Posterior cingulate gyrus (tissue), 11 donors: ENCODE results near the gene SYNDIG1L.

ENCODE experiments used
- DNase-seq, 10 donors: peaks; one replicate each; pipeline versions ENCODE4 v3.0.0 to v3.0.0-alpha.2; 2020 to 2021; ENCODE audit warnings: mixed read lengths in 3 of 10
- intact Hi-C: fragments of 100-400 bp; cut with DNase I; formaldehyde crosslinking; loops from one replicate; pipeline ENCODE4 v1.15.1; 2023

SYNDIG1L gene

DNA sequence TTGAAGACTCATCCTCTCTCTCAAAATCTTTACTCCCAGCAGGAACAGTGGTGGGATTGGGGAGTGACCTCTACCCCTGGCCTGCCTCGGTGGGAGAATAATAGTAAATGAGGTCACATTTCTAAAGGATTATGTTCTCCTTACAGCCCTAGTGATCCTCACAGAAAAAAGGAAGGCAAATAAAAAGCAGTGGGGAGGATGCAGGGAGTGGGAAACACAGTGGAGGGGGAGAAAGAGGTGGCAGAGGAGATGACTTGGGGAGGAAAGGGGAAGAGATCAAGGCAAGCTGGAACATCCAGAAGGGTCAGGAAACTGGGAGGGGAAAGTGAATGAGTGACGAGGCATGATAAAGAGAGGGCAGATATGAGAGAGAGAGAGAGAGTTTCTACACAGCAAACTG lies 8.3 kb upstream of the SYNDIG1L start:
- DNase-seq = no peak
- intact Hi-C loops = no loop called here

DNA sequence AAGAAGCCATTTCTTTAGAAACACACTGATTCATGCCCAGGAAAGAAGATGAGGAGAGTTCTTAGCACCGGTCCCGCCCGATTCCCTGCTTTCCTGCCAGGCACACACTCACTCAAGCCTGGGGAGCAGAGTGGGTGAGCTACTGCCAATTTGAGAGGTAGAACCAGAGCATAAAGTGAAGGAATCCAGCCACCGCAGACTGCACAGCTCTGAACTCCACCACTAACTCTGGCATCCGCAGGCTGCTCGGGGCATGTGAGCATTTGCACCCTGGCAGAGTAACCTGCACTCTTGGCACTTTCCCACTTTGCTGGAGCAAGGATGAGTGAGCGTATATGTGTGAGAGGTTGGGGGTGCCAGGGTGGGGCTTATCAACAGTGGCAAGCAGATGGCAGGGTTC lies 4.0 kb upstream of the SYNDIG1L start:
- DNase-seq = no peak
- intact Hi-C loops = no loop called here

DNA sequence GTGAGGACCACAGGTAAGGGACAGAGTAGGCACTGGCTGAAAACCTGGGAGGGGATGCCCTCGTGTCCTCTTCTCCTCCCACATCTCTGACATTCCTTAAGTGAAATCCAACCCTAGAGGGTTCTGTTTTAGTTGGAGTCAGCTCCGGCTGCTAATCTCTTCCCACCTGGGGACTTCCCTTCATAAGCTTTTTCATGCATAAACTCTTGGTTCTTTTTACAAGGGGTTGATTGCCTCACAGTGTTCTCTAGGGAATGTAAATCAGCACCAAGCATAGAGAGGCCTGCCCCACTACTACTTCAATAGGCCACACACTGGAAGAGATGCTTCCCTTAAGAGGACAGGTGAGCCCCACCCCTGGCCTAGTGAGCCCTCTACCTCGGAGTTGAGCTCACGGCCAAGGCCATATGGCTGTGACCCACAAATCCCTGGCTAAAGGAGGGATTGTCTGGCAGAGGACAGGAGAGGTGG lies 3.2 kb upstream of the SYNDIG1L start:
- no peak for DNase-seq
- intact Hi-C loops = no loop called here

DNA sequence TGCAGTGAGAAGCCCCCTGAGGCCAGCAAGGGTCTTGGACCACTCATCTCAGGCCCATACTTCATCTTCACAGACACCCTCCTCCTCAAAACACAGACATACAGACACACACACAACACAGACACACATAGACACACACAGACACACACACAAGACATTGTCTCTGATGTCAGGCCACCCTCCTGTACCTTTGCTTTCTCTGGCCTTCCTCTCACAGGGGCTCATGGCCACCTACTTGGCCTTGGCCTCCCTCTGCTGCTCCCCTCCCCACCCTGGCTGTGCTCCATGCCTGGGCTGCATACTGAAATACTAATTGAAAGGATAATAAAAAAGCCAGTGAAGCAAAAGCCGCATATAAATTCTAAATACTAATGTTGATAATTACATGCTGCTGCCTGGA lies 1.6 kb upstream of the SYNDIG1L start:
- intact Hi-C loops = no loop called here
- DNase-seq = no peak

DNA sequence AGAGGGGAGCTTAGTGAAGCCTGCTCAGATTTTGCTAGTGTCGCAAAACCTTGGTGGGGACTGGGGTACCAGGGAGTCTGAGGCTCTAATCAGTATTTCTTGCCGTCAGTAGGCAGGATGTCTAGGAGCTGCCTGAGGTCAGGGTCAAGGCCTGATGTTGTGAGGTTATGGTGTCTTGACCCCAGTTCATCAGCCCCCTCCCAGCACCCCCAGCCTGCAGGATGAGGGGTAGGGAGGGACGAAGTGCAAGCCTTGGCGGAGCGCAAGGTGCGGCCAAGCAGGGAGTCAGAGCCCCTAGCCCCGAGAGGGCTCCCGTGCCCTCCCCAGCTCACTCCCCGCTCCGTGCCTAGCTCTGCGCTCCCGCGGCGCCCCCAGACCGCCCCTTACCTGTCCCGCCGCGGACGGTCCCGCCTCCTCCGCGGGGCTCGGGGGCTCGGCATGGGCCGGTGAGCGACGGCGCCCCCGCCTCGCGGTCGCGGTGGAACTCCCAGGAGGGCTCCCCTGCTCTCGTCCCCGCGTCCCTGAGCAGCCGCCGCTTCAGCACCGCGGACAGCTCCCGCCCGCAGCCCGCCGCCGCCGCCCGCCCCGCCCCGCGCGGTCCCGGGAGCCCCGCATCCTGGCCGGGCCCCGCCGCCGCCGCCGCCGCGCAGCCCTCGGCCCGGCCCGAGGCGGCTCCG lies 347 bp downstream of the SYNDIG1L start:
- peak in 5 of 10 donors; percentile 19 to 90 (median 34) for DNase-seq
- intact Hi-C loops = no loop called here

DNA sequence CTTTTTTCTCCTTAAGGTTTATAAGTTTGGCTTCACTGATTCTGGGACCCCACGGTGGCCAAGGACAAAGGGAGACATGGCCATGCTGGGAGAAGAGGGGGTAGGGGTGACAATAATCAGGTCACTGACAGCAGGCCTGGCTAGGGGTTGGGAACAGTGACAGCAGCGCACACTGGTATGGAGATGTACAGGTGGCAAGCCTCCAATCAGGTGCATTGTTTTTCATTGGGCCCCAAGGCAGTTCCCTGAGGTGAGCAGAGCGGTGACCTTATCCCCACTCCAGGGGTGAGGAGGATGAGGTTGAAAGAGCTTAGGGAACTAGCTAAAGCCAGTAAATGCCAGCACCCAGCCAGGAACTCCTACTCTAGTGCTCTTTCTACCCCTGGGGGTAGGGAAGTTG lies 1.4 kb downstream of the SYNDIG1L start:
- intact Hi-C loops = no loop called here
- no peak for DNase-seq

DNA sequence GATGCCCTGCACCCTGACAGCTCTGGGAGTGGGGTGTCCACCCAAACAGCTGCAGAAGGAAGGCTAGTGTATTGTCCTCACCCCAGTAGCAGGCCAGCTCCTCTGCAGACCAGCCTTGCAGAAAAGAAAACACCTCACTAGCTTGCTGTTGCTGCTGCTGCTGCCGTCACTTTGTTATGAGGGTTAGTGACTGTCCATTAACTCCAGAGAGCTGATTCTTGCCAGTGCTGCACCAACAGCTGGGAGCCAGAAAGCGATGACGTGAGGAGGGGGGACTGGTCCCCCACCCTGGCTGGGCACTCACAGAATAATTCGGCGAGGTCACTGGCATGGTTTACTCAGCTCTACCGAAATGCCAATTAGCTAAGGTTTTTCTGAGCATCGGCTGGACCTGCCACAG lies 2.8 kb downstream of the SYNDIG1L start:
- intact Hi-C loops = no loop called here
- DNase-seq = no peak

DNA sequence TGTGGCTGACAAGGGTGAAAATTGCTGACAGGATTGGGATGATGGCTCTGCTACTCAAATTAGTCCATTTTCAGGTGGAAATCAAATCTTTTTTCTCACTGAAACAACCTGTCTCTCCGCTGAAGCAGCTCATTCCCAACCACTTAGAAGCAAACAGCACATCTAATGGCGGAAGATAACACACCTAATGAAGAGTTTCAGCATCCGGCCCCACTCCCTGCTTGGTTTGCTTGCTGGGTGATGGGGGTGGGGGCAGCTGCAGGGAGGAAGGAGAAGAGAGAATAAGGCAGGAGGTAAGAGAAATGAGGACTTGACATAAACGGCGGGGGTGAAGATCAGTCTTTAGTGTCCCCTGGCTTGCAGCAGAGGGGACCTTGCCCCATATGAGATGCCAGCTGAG lies 4.0 kb downstream of the SYNDIG1L start:
- no peak for DNase-seq
- intact Hi-C loops = no loop called here

DNA sequence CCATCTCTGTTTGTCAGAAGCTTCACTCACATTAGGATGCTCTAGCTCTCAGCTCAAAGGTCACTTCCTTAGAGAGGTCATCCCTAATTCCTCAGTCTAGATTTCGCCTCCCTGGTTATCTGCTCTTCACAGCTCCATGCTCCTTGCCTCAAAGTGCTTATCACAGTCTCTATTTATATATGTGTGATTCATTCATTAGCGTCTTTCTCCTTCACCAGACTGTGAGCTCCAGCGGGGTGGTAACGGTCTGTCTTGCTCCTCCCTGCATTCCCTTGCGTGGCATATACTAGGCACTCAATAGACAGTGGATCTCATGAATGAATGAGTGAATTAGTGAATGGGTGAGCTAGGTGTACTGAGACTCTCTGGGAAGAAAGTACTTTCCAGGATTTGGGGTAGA lies 6.9 kb downstream of the SYNDIG1L start:
- no peak for DNase-seq
- intact Hi-C loops = no loop called here

DNA sequence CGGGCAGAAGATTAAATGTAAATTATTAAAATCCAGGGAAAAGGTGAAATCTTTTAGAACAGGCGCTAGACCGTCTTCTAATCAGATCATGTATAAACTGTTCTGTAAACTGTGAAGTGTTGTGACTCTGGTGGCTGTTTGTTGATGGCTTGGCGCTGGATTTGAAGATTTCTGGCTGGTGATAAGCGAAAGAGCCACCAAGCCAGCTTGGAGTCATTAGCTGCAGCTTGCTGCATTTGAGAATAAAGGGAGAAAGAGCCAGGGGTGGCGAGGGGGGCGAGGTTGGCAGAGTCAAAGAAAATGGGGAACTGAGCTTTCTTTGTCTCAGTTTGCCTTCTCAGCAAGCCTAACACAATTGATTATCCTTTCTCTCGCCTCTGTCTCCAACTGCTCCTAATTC lies 8.0 kb downstream of the SYNDIG1L start:
- DNase-seq = peak in 3 of 10 donors; percentile 5 to 27 (median 17)
- intact Hi-C loops = no loop called here

DNA sequence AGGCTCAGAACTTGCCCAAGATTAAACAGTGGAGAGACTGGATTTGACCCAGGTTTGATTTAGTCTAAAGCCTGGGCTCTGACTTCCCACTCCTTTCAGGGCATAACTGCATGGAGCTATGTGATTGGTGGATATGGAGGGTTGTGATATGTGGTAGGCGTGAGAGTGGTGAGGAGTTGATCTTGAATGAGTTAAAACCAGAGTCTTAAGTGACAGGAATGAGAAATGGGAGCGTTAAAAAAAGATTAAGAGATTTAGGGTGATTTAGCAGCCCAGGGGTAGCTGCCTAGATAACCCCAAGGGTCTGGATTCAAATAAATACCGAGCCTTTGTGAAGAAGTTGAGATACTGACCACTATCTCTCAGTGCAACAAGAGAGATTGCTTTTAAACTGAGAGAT lies 8.4 kb downstream of the SYNDIG1L start:
- peak in 1 of 10 donors; percentile 7 for DNase-seq
- intact Hi-C loops = no loop called here

DNA sequence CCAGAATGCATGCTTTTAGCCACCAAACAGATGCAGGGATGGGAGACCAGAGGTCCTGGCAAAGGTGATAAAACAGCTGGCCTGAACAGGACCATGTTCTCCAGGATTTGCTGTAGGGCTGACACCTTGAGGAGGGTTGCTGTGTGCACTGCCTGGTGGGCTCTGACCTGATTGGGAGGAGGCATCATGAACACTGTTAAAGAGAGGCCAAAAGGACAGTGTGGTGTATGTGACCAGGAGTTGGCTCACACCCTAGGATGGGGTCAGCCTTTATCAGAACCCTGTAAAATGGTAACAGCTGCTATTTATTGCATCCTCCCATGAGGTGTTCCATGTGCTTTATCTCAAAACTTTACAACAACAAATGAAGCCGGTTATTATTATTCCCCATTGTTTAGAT lies 8.8 kb downstream of the SYNDIG1L start:
- peak in 1 of 10 donors; percentile 3 for DNase-seq
- intact Hi-C loops = no loop called here

DNA sequence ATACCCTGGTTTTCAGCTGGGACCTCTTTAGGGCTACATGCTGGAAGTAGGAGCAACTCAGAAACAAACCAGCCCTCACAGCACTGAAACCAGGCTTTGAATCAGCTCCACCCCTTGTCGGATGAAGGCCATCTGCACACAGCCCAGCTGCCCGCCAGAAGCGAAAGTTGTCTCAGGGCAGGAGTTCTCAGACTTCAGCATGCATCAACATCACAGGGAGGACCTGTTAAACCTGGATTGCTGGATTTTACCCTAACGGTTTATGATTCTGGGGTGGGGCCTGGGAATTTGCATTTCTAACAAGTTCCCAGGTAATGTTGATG lies 10.9 kb downstream of the SYNDIG1L start:
- peak in 1 of 10 donors; percentile 31 for DNase-seq
- intact Hi-C loops = no loop called here

DNA sequence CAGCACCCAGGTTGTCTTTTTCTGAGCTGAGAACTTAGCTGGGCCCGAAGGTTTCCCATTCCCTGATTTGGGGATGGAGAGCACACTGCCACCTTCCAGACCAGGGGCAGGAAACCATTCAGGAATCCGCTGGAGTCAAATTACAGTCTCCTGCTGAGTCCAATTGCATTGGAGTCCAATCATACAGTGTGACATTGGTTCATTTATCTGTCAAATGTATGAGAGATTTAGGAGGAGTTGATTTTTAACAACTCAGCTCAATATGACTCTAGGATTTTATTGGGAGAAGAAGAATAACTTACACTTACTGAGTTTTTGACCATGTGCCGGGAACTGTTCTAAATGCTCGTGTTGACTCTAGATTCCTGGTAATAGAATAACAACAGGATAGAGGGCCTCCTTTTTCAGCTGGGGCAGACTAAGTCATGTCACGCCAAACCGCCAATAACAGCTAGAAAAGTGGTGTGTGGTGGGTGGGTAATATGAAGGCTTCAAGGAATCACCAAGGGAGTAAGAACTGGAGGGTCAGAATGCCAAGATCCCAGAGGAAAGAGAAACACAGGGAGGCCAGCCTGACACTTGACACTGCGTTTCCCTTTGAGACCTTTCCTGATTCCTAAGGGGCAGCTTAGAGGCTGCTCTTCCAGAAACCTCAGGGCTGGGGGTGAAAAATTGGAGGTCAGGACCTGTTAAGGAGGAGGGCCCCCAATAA lies 11.5 kb downstream of the SYNDIG1L start:
- intact Hi-C loops = no loop called here
- peak in 1 of 10 donors; percentile 32 for DNase-seq

DNA sequence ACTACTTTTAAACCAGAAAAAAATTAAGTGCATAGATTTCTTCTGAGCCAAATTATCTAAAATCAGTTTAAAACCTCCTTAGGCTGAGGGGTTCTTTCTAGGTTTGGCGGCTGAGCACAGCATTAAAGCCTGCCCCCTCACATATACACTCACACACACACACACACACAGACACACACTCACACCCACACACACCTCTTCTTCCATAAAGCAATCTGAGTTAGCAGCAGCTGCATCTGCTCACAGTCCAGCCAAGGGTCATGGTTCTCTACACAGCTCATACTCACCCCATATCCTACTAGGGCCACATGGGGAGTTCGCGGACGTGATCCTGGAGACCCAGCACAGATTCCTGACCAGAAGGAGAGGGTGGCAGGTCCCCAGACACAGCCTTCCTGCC lies 12.4 kb downstream of the SYNDIG1L start:
- DNase-seq = no peak
- intact Hi-C loops = no loop called here

DNA sequence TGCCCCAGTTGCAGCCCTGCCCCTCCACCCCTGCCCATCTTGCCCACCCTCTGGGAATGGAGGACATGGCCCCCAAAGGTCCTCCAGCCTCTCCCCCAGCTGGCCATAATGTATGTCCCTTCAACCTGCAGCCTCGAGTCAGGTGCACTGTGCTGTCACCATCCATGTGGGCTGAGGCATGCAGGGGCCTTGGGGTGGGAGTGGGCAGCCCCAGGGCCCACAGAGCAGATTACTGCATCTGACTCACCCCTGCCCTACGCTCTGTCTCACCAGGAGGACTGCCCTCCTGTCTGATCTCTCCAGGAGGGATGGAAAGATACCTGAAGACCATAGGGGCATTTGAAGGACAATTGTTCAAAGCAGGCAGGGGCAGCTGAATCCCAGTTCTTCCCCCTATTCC lies 13.3 kb downstream of the SYNDIG1L start:
- DNase-seq = peak in 1 of 10 donors; percentile 43
- intact Hi-C loops = no loop called here

DNA sequence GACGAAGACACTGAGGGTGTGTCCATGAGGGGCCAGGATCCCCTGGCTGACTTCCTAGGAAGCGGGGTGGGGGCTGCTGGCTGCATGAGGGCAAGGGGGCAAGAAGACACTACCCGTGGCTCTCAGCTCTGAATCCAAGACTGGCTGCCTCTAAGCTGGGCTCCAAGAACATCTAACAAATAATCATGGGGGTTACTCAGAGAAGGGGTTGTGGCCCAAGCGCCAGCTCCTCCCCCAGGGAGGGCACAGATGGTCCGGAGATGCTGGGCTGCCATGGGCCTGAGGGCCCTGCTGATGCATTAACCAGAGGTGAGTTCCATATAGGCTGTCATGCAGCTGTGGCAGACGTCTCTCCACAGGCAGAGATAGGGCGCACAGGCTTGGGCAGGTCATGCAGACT lies 14.3 kb downstream of the SYNDIG1L start:
- DNase-seq = no peak
- intact Hi-C loops = no loop called here

DNA sequence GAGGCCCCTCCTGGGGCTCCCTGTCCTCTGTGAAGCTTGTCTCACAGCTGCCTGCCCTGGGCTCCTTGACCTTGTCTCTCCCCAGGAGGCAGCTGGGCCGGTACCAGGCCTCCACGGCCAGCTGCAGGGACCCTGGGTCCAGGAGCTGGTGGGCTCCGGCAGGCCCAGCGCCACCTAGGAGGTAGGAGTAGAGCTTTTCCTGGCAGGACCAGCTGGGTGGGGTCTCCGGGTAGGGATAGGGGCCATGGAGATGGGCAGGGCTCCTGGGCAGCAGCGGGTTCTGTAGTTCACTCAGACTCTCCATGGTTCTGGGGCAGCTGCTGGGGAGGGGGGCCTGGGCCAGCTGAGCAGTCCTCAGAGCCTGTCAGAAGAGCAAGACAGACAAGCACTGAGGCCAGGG lies 16.6 kb downstream of the SYNDIG1L start:
- no peak for DNase-seq
- intact Hi-C loops = no loop called here

DNA sequence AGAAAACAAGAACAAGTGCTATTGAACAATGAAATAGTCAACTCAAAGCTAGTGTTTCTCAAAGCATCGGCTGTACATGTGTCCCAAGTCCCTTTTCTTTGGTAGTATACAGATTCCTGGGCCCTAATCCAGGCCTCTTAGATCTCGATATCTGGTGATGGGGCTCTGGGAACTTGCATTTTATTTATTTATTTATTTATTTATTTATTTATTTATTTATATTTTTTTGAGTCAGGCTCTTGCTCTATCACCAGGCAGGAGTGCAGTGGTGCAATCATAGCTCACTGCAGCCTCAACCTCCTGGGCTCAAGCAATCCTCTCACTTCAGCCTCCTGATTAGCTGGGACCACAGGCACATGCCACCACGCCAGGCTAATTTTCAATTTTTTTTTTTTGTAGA lies 17.1 kb downstream of the SYNDIG1L start:
- no peak for DNase-seq
- intact Hi-C loops = no loop called here

DNA sequence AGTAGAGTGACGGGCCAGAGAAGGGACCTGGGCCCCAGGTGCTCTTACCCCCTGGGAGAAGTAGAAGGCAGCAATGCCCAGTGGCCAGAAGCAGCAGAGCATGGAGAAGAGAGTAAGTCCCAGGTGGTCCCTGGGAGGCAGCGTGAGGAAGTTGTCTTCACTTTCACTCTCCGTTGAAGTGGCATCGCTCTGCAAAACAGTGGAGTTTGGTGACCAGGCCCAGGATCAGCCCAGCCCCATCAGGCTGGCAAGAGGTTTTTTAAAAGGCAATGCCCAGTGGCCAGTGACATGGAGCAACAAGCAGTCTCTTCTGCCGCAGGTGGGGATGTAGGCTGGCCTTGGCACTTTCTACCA lies 18.2 kb downstream of the SYNDIG1L start:
- intact Hi-C loops = no loop called here
- no peak for DNase-seq

DNA sequence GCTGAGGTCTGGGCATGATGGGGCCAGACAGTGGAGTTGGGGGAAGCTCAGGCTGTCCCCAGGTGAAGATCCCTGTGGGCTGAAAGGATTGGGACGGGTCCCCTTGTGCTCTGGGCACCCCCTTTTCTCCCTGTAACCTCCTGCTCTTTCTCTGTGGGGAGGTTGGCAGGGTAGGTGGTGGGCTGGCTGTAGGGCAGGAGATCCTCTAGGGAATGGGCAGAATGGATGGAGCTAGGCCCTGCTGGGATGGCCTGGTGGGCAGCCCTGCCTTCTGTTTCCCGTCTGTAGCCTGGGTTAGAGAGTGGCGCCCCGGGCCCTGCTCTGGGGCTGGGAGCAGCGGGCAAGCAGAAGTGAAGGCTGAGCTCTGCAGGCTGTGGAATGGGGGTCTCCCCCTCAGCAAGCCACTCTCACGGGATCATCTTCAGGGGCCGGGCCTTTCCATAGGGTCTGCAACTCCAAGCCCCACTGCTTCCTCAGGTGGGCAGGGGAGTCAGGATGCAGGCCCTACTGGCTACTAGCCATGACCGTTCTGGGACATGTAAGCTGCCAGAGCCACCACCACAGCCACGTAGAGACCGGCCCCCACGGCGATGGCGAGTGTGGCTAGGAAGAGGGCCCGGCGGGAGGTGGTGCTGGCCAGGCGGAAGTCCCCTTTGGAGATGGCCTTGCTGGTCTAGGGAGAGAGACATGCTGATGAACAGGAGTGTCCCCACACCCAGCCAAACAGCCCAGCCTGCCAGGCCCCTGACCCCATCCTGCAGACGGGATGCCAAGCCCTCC lies 18.8 kb downstream of the SYNDIG1L start:
- intact Hi-C loops = no loop called here
- DNase-seq = no peak

DNA sequence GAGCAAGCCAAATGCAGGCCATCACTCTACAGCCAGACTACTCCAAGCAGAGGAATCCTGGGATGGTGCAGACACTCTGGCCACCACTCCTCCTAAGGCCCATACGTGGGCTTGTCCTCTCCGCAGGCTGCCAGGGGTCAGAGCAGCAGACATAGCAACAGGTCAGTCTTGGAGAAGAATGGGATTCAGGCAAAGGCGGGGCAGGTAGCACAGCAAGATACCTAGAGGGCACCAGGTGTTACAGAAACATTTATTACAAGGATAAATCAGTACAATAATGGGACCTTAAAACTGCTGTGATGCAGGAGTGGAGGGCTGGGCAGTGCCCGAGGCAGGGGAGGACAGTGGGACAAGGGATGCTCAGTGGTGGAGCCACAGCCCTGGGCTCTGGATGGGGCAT lies 20.3 kb downstream of the SYNDIG1L start:
- no peak for DNase-seq
- intact Hi-C loops = no loop called here
